Left kidney (tissue), 8 donors: Measurements from ENCODE around the gene TDP2. TPM values are rescaled to one million over a fixed set of nuclear protein-coding genes. Genes with fewer than 3 reads are reported as not detected.
"Not testable (repeated sequence)": the region's sequence is repeated elsewhere in the genome, so short reads cannot be mapped to it uniquely, and the experiment has no call there.

ENCODE experiments used
- DNase-seq: peaks from one replicate; pipeline ENCODE4 v3.0.0-alpha.2; 2013
- long read RNA-seq, 8 donors: transcript quantifications; one replicate each; lab custom pipeline, GENCODE V29; 2026
- polyA plus RNA-seq: library from polyadenylated mRNA; unstranded; fragments of 120-200 nt; gene quantifications from one replicate; pipeline ENCODE4 v1.2.1, GENCODE V29; 2013; ENCODE audit not compliant: insufficient read length

Gene TDP2, protein sequence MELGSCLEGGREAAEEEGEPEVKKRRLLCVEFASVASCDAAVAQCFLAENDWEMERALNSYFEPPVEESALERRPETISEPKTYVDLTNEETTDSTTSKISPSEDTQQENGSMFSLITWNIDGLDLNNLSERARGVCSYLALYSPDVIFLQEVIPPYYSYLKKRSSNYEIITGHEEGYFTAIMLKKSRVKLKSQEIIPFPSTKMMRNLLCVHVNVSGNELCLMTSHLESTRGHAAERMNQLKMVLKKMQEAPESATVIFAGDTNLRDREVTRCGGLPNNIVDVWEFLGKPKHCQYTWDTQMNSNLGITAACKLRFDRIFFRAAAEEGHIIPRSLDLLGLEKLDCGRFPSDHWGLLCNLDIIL
- 68.8 TPM for polyA plus RNA-seq
- long read RNA-seq, donor 1, transcript TDP2-202 (7 exons, 2,071 nt), result major isoform, 19 of 19 reads
- long read RNA-seq, donor 1, partial matches to known transcripts, result 0 of 19 reads
- long read RNA-seq, donor 1, other reads (novel, unspliced or antisense), result 0 of 19 reads
- long read RNA-seq, donor 2, transcript TDP2-202 (7 exons, 2,071 nt), result major isoform, 7 of 227 reads
- long read RNA-seq, donor 2, partial matches to known transcripts, result 217 of 227 reads
- long read RNA-seq, donor 2, other reads (novel, unspliced or antisense), result 0 of 227 reads
- long read RNA-seq, donor 3, transcript TDP2-202 (7 exons, 2,071 nt), result major isoform, 11 of 20 reads
- long read RNA-seq, donor 3, partial matches to known transcripts, result 7 of 20 reads
- long read RNA-seq, donor 3, other reads (novel, unspliced or antisense), result 0 of 20 reads
- long read RNA-seq, donor 4, result 0 reads
- long read RNA-seq, donor 5, transcript TDP2-202 (7 exons, 2,071 nt), result major isoform, 22 of 38 reads
- long read RNA-seq, donor 5, partial matches to known transcripts, result 12 of 38 reads
- long read RNA-seq, donor 5, other reads (novel, unspliced or antisense), result 0 of 38 reads
- long read RNA-seq, donor 6, transcript TDP2-202 (7 exons, 2,071 nt), result major isoform, 14 of 16 reads
- long read RNA-seq, donor 6, partial matches to known transcripts, result 0 of 16 reads
- long read RNA-seq, donor 6, other reads (novel, unspliced or antisense), result 0 of 16 reads
- long read RNA-seq, donor 7, transcript TDP2-202 (7 exons, 2,071 nt), result major isoform, 23 of 232 reads
- long read RNA-seq, donor 7, transcript TDP2-205 (2 exons, 714 nt), result minor isoform, 5 of 232 reads
- long read RNA-seq, donor 7, partial matches to known transcripts, result 73 of 232 reads
- long read RNA-seq, donor 7, other reads (novel, unspliced or antisense), result 131 of 232 reads
- long read RNA-seq, donor 8, transcript TDP2-202 (7 exons, 2,071 nt), result major isoform, 9 of 11 reads
- long read RNA-seq, donor 8, partial matches to known transcripts, result 0 of 11 reads
- long read RNA-seq, donor 8, other reads (novel, unspliced or antisense), result 0 of 11 reads

DNA sequence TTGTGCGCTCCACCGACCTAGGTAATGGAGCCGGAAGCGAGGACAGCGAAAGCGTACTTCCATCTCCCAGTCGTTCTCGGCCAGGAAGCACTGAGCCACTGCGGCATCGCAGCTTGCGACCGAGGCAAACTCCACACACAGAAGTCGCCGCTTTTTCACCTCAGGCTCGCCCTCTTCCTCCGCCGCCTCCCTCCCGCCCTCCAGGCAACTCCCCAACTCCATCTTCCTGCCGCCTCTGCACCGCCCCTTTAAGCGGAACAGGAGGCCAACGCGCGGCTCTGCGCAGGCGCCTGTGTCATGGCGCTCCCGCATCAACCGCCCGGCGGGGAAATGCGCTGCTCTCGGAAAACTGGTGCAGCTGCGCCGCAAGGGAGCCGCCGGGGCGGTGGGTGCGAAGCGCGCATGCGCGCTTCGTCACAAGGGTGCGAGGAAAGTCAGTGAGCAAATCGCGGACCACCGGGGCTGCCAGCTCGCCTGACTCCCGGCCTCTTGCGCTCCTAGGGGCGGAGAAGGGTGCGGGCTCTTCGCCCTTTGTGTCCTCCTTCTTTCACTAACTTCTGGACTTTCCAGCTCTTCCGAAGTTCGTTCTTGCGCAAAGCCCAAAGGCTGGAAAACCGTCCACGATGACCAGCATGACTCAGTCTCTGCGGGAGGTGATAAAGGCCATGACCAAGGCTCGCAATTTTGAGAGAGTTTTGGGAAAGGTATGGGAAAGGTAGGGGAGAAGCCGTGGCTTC is at the start of gene TDP2, which contains the start of gene ACOT13:
TDP2 (minus strand) TSS at position 259 of the 737 bp plus-strand sequence; CDS start at position 222, 37 bp downstream.
ACOT13 (plus strand) TSS at position 437 of the 737 bp plus-strand sequence; CDS start at position 624, 187 bp downstream.
- DNase-seq, result peak; percentile 98

DNA sequence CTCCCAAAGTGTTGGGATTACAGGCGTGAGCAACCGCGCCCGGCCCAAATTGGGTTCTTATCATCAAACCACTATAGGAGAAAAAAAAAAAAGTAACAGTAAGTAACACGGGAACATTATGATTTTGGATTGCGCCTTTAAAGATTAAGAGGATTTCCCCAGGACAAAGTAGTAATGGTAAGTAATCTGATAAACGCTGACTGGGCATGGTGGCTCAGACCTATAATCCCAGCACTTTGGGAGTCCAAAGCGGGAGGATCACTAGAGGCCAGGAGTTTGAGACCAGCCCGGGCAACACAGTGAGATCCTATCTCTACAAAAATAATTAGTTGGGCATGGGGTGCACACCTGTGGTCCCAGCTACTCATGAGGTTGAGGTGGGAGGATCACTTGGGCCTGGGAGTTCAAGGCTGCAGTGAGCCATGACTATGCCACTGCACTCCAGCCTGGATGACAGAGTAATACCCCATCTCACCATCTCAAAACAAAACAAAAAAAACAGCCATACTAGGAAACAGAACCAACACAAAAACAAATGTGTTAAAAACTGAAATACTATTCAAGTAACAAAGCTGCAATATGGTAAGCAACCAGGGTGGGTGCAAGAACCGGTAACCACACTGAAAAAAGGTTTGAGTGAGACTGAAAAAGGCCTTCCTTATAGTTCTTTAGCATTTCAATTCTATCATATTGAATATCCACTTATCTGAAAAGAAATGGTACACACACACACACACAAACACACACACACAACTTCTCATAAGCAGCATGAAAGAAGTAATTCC is 44.0 kb upstream of the TDP2 start:
- DNase-seq, result no peak

DNA sequence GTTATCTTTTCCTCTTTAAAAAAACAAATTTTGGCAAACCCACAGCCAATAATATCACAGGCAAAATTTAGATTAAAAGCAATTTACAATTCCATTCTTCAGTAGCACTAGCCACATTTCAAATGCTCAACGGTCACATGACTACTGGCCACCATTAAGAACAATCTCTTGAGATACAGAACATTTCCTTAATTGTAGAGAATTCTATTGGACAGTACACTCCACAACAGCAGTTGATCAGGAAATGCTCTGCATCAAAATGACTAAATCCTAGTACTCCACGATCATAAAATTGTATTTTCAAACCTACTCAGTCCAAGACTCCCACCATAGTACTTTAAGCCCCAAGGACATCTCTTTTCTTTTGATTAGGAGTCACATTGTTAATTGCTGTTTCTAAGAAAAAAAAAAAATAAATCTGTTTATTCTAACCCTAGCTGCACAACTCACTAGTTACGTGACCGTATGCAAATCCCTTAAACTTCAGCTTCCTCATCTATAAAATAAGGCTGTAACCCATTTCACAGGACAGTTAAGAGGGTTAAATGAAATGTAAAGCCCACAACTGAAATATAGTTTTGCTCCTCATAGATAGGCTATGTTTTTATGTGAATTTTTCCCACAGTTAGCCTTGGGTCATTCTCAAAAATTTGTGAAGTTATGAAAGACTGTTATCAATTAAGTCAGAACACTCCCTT is 42.5 kb upstream of the TDP2 start:
- no peak for DNase-seq

DNA sequence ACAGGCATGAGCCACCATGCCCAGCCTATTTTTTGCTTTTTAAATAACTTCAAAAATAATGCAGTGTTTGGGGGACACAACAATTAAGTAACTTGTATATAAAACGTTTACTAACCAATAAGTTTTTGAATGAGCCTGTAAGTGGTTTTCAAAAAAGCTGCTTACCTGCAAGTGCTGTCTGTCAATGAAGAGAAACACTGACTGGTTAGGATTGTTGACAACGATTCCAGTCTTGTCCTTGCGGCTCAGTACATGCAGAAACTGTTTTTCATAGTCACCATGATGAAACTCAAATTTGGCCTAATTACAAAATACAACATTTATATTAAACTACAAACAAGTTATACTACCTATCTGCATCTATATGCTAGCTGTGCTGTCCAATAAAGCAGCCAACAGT is 41.9 kb upstream of the TDP2 start:
- no peak for DNase-seq

DNA sequence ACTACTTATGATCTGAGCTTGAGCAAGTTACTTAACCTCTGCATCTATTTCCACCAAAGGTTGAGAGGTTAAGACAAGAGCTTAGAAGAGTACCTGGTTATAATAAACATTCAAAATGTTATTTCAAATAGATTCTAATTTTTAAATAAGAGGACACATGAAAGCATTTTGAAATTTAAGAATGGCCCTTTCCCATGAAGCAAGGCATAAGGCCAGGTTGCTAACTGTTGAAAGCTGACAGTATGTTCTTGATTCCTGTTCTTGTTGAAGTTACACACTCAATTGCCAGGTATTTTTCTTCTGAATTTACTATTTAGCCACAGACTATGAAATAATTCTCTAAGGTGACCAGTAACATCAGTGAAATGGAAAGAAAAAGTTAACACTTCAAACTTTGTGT is 37.8 kb upstream of the TDP2 start:
- no peak for DNase-seq

DNA sequence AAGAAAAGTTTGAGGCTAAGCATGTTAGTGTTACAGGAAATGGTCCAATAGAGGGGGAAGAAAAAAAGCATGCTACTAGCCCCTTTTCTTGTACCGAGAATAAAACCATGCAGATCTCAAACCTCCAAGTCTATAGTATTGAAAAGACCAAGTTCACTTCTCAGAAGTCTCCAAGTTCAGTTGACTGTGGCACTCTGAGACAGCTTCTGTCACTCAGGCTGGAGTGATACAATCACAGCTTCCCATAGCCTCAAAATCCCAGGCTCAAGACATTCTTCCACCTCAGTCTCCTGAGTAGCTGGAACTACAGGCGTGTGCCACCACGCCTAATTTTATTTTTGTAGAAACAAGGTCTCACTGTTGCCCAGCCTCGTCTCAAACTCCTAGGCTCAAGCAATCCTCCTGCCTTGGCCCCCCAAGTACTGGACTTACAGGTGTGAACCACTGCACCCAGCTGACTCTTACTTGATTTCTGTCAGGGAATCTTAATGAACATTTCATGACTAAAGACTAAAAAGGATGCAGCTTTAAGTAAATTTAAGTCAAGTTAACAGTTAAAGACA is 36.1 kb upstream of the TDP2 start:
- DNase-seq, result no peak

DNA sequence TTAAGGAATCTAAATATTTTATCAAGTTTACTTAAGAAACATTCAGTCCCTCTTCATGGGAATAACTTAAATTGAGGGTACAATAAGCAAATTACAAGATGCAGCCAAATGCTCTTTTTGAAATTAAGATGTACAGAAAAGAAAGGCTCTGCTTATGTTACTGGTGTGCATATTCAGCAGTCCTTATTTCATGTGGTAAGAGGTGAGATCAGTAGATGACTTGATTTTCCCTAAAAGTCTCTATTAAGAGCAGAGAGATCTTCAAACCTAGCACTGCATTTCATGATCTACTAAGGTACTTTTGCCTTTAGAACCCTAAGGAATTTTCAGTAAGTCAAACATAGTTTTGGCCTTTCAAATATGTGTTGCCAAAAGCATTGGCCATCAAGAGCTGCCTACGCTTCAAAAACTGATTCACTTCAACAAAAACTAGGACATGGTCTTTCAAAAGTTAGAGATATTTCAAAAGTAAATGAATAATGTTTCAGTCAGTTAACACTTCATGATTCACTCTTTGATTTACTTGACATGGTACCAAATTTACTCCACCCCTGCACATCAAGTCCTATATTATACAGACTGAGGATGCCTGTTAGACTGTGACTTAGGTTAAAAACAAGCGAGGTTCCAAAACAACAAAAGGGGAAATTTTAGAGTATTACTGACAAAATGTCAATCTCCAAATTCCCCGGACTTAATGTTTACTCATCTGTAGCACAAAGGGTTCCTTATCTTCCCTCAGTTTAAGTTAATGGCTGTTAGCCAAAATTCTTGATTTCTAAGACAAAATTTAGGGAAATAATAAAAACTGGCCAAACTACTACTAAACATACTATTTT is 33.0 kb upstream of the TDP2 start:
- DNase-seq, result no peak

DNA sequence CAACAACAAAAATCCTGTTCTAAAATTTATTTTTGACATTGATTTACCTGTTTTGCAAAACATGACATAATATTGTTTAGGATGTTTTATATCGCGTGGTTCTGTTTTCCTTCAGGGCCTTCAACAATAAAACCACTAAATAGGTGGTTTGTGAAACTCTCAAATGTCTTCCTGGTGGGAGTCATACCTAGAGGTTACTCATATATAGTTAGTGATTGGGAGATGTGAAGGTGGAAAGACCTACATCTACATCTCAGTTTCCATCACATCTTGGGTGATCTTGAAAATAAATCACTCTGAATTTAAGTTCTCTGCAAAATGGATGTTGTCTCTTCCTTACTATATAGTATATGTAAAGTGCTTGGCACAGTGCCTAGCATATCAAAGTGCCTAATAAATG is 29.4 kb upstream of the TDP2 start:
- DNase-seq, result no peak

DNA sequence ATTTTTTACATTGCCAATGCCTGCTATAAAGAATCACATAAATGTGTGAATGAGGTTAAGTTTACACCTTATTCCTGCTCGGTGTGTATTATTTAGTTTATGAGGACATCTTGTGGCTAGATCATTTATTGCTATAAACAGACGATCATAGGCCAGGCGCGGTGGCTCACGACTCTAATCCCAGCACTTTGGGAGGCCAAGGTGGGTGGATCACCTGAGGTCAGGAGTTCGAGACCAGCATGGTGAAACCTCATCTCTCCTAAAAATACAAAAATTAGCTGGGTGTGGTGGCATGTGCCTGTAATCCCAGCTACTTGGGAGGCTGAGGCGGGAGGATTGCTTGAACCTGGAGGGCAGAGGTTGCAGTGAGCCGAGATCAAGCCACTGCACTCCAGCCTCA is 28.9 kb upstream of the TDP2 start:
- DNase-seq, result not testable (repeated sequence)

DNA sequence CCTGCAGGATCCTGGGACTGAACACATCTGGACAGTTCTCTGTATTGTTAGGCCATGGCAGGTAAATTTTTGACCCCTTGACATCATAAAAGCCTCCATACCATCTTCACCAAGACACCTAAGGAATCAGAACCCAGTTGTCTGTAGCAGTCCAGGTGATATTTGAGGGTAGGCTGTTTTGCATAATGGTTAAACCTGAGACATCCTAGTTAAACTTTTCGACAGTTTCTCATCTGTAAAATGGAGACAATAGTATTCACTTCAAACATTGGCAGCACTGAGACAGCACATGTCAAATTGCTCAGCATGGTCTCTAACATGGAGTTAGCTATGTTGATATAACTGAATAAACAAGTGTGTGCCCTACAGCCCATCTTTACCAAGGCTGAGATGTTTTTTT is 27.5 kb upstream of the TDP2 start:
- no peak for DNase-seq

DNA sequence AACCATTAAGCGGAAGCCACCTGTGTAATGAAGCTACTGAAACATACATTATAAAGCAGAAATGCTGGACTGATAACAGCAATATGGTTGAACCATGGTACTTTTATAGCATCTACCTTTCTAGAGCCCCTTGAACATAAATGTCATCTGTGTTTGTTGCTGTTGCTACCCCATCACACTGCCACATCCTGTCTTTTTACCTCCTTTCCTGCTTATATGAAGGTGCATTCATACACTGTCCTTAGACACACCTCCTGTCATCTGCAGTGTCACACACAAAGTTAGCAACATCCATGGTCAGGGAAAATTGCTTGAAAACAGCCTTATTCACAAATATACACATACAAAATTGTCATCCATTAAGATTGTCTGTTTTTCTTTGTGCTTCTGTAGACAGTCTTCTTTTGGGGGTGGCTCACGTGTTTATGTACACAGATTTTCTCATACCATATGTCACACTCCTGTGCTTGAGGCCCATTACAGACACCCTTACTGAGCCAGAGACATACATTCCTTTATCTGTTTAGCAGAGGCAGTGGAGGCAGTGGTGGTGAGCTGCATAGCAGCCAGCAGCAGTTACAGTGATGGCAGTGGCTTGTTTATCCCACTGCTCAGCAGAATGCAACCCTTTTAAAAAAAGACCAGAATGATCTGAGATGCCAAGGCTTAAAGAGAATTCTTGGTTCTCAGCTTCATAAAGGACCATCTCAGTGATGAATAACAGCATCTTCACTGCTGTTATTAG is 26.3 kb upstream of the TDP2 start:
- no peak for DNase-seq

DNA sequence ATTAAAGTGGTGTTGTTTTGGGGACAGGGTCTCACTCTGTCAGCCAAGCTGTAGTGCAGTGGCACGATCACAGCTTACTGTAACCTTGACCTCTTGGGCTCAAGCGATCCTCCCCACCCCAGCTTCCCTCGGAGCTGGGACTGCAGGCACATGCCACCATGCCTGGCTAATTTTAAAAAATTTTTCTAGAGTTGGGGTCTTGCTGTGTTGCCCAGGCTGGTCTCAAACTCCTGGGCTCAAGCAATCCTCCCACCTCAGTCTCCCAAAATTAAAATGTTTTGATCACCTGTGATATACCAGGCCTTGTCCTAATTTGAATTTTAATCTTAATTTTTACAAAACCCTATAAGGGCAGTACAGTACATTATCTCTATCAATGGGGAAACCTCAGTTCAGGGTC is 25.7 kb upstream of the TDP2 start:
- DNase-seq, result no peak

DNA sequence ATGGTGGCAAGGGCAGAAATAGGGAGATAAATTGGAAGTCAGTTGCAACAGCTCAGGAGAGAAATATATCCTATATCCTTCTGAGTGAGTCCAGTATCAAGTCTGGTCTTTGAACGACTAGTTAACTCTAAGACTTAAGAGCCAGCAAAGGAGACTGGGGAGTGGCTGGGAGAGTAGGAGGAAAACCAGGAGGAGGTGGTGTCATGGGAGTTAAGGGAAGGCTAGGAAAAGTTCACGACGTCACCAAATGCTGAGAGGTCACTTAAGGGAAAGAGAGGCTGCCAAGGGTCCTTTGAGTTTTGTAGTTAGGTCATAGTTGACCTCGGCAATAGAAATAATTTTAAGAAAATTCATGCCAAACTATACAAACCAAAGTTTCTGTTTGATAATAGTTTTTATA is 25.3 kb upstream of the TDP2 start:
- no peak for DNase-seq

DNA sequence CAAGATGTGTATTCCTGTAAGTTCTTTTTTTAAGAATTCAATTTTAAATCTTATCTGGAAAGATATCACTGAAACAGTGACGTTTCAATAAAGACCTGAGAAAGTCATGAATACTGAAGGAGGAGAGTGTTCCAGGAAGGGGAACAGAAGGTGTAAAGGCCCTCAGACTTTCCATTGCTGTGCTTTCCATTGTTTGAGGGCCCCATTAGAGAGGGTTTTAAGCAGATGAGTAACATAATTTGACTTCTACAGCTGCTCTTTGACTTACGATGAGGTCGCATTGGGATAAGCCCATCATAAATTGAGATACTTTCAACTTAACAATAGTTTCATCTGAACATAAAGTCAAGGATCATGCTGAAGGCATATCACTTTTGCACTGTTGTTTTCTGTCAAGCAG is 24.9 kb upstream of the TDP2 start:
- no peak for DNase-seq

DNA sequence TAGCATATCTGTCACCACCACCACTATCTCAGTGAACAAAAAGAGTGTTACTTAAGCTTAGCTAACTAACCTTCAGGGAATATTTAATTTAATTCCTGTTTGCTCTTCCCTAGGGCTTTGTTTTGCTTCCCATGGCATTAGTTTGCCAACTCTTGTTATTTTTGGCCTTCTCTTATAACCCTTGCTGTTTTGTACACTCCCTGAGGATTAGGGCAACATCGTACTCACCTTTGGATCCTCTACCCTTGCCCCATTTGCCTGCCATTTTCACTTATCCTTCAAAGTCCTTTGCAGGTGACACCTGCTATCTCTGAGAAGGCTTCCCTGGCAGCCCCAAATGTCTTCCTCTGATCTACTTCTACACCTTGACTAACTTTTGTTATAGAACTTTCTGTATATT is 23.9 kb upstream of the TDP2 start:
- DNase-seq, result no peak

DNA sequence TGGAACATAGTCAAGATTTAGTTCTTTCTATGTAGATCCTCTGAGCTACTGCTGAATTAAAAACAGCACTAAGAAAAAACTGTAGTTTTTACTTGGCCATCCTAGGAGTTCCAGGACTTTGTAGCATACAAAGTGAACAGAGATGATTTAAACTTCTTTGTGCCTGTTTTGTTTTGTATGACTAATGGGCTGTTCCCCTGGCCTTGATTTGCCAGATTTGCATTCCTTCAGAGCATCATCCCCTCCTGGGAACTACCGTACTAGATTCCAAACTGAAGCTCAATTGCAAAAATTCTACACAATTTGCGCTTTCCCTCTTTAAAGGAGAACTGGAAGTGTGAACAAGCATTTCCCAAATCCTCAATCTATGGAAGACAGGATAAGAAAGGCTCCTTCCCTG is 23.3 kb upstream of the TDP2 start:
- DNase-seq, result no peak

DNA sequence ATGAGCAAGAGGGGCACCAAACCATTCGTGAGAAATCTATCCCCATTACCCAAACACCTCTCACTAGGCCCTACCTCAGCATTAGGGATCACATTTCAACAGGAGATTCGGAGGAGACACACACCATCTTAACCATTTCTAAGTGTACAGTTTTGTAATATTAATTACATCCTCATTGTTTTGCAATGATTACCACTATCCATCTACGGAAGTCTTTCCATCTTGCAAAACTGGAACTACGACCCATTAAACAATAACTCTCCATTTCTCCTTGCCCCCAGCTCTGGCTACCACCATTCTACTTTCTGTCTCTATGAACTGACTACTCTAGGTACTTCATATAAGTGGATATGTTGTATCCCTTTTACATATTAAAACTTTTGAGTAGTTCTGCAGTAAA is 20.2 kb upstream of the TDP2 start:
- DNase-seq, result no peak

DNA sequence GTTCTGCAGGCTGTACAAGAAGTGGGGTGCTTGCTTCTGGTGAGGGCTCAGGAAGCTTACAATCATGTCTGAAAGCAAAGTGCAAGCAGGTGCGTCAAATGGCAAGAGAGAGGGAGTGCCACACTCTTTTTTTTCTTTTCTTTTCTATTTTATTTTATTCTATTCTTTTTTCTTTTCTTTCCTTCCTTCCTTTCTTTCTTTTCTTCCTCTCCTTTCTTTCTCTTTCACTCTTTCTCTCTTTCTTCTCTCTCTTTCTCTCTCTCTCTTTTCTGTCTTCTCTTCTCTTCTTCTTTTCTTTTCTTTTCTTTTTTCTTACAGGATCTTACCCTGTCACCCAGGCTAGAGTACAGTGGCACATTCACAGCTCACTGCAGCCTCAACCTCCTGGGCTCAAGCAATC is 19.7 kb upstream of the TDP2 start:
- no peak for DNase-seq
